ENCODE data around the gene C18orf54.
A peak's percentile ranks its signal among the peaks of the same experiment; 100 is the strongest.
"Not testable (repeated sequence)": the region's sequence is repeated elsewhere in the genome, so short reads cannot be mapped to it uniquely, and the experiment has no call there.

The C18orf54 gene

DNA sequence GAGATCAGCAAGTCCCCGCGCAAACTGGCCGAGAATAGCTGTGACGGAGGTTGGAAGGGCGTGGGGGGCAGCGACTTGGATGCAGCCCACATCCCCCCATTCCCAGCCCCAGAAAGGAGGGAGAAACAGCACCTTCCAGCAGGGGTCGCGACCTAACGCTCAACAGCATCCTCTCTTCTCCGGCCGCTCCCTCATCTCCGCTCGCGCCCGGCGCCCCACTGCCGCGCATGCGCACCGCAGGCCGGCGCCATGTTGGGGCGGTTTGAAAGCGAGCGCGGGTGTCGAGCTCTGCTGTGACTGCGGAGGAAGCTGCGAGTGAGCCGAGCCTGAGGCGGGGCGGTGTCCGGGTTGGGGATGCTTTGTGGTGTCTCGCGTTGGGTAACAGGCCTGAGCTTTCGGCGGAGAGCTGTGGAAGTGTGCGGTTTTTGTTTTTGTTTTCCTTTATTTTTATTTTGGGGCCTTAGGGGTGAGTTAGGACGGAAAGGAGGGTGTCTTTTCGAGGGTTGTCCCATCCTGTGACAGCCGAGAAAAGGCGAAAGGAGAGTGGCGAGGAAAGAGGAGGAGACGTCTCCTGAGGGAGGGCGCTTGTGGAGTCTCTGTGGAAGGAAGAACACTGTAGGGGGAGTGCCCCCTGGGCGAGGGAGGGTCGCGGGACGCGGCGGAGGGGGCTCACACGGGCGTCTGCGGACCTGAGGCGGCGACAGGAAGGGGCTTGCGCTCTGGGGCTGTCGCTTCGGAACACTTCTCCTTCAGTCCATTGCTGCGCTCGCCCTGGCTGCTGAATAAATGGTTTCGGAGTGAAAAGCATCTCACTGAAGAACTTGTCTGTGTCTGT is at the start of gene C18orf54, which contains the start of gene STARD6:
C18orf54 (plus strand) TSS at position 247 of the 835 bp plus-strand sequence. CDS start 2,667 bp downstream, outside the sequence.
STARD6 (minus strand) TSS at position 199 of the 835 bp plus-strand sequence. CDS start 3,285 bp downstream, outside the sequence.
- DNase-seq, result peak; percentile 76 to 97 (median 83)
- intact Hi-C loops (cut with DNase I), result loop anchor here (1.0 to 5.0 kb wide), 2 partner anchors 86 to 134 kb away; partner anchors contain the start of gene MBD2

GRCh38 chr18:54309564-54309963 is 48.1 kb upstream of the C18orf54 start:
- intact Hi-C loops (cut with DNase I), result not testable (repeated sequence)
- peak in 1 of 10 donors; percentile 58 for DNase-seq

- no peak for DNase-seq
- intact Hi-C loops (cut with DNase I), result no loop called here
Observed at GRCh38 chr18:54316071-54316820, 41.5 kb upstream of the C18orf54 start.

- no peak for DNase-seq
- intact Hi-C loops (cut with DNase I), result no loop called here
Observed at GRCh38 chr18:54323561-54323960, 34.1 kb upstream of the C18orf54 start.

GRCh38 chr18:54323970-54324369 is 33.7 kb upstream of the C18orf54 start:
- no peak for DNase-seq
- intact Hi-C loops (cut with DNase I), result no loop called here

DNA sequence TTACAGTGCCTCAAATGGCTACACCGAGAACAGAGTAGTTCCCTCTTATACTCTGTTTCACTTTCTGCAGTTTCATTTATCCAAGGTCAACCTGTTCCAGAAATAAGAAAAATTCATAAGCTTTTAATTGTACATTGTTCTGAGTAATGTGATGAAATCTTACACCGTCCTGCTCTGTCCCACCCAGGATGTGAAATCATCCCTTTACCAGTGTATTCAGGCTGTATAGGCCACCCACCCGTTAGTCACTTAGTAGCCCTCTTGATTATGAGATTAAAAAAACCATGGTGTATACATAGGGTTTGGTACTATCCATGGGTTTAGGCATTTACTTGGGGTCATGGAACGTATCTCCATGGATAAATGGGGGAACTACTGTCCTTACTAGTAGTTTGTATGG is 29.9 kb upstream of the C18orf54 start:
- intact Hi-C loops (cut with DNase I), result no loop called here
- DNase-seq, result no peak

GRCh38 chr18:54329787-54330186 is 27.9 kb upstream of the C18orf54 start:
- DNase-seq, result no peak
- intact Hi-C loops (cut with DNase I), result no loop called here

DNA sequence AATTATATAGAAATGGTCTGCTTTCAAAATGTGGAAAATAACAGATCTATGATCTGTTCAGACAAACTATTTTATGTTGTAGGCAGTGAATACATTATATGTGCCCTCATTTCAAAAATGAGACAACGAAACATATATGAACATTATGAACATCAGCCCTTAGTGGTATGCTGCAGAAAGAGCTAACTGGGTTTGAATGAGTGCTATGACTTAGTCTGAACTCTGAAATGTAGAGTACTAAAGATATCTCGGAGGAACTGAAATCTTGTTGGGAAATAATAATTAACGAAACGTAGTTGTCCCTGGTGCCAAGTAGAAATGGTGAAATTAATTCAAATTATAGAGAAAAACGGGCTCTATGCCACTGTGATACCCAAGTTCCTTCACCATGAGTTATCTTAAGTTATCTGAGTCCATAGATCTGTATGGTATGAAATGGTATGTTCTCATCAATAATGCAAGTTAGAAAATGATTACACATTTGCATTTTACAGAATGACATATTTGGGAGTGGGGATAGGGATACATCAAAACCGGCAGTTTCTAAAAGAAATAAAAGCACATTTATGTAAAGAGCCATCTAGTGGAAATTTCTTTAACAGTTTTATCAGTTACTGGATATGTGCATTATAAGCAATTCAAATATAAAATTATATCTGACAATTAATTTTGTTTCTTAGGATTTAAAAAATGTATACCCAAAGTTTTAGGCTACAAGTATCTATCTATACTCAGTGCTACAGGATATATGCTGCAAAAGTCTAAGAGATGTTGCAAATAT is 26.7 kb upstream of the C18orf54 start:
- DNase-seq, result no peak
- intact Hi-C loops (cut with DNase I), result no loop called here

DNA sequence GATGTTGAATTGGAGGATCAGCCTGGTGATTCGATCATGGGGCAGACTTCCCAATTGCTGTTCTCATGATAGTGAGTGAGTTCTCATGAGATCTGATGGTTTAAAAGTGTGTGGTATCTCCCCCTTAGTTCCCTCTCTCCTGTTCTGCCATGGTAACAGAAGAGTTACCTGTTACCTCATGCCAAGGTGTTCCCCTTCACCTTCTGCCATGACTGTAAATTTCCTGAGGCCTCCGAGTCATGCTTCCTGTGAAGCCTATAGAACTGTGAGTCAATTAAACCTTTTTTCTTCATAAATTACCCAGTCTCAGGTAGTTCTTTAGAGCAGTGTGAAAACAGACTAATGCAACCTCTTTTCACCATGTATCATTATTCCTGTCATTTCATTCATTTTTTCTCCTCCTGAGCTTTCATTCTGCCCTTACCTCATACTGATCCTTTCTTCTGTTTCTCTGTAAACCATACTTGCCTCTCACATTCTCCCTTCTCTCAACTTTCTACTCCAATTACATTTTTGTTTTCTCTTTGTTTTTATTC is 22.0 kb upstream of the C18orf54 start:
- no peak for DNase-seq
- intact Hi-C loops (cut with DNase I), result no loop called here

DNA sequence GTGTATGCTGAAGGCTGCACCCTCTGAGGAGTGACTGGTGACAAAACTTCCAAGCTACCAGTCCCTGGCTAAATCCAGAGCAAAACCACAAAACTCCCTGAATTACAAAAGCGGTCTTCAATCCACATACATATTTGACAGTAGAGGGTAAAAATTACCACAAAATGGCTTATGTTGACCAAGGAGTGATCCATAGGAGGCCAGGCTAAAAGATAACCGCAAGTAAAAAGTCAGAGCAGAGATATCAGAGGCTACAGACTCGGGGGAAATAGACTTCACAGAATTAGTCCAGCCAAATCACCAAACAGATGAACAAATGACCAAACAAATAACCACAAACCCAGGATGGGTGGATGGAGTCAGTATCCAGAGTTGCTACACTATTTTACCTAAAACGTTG is 19.5 kb upstream of the C18orf54 start:
- no peak for DNase-seq

GRCh38 chr18:54351186-54351585 is 6.5 kb upstream of the C18orf54 start:
- DNase-seq, result no peak
- intact Hi-C loops (cut with DNase I), result no loop called here

More for the DNA sequence above, 19.5 kb upstream of the C18orf54 start:
- intact Hi-C loops (cut with DNase I), result no loop called here

DNA sequence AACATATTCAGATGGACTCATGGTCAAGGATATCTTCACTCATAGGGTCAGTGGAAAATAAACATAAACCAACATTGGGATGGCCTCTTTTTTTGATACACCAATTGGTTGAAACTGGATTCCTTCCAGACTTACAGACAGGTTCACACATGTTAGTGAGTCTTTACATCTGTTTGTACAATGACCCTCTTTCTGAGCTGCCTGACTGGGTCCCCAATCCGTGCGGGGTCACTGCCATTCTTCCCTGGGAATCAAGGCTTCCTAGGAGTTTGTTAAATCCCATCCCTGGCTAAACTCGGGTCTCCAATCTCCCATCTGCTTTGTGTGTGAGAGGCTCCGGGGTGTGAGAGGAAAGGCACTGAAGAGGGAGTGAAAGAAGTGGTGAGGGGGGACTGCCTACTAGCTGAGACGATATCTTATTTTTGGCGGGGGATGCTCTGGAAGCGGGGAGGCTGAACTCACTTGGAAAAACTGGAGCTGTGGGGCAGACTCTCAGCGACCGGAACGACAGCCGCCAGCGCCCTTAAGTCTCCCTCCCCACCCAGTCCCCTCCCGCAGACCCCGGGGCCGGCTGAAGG is 535 bp upstream of the C18orf54 start:
- DNase-seq, result peak in 2 of 10 donors; percentile 54 to 75
- intact Hi-C loops (cut with DNase I), result loop anchor here (1.0 to 5.0 kb wide), 2 partner anchors 85 to 133 kb away; partner anchors contain the start of gene MBD2

GRCh38 chr18:54358495-54359040 is 862 bp downstream of the C18orf54 start:
- DNase-seq, result peak in 2 of 10 donors; percentile 14 to 26
- intact Hi-C loops (cut with DNase I), result loop anchor here (5.0 kb wide), 1 partner anchor 86 kb away; no protein-coding TSS in a partner anchor

DNA sequence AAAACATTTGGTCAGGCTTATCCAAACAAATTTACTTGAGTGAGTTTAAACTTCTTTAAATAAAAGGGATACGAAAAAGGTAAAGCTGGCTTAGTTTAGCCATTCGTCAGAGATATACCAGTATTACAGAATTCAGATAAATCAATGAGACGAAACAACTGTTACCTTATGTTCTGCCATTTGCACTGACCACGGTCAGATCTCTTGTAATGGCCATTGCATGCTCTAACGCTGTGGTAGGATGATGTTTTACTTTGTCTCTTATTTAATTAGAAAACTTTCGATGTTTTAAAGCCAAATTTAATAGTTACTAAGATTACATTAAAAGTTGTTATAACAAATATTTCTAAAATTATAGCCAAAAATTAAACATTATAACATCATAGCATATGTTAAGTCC is 1.5 kb downstream of the C18orf54 start:
- DNase-seq, result no peak
- intact Hi-C loops (cut with DNase I), result loop anchor here (5.0 kb wide), 1 partner anchor 87 kb away; no protein-coding TSS in a partner anchor

- no peak for DNase-seq
- intact Hi-C loops (cut with DNase I), result no loop called here
Observed at GRCh38 chr18:54360406-54360805, 2.7 kb downstream of the C18orf54 start.

- DNase-seq, result no peak
- intact Hi-C loops (cut with DNase I), result no loop called here
Observed at GRCh38 chr18:54378057-54378456, 20.4 kb downstream of the C18orf54 start.

- intact Hi-C loops (cut with DNase I), result no loop called here
- no peak for DNase-seq
Observed at GRCh38 chr18:54381640-54382039, 23.9 kb downstream of the C18orf54 start.

DNA sequence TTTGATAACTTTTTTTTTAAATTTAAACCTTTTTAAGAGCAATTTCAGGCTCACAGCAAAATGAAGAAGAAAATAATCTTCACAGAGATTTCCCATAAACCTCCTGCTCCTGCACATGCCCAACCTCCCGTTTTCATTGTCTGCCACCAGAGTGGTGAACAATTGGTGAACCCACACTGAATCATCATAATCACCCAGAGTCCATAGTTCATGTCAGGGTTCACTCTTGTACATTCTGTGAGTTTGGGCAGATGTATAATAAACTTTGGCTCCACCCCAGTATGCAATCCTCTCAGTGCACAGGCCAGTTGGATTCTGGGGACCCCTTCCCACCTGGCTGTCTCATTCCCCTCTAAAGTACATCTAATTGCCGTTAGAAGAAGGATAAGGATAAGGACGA is 24.4 kb downstream of the C18orf54 start:
- DNase-seq, result no peak
- intact Hi-C loops (cut with DNase I), result no loop called here

DNA sequence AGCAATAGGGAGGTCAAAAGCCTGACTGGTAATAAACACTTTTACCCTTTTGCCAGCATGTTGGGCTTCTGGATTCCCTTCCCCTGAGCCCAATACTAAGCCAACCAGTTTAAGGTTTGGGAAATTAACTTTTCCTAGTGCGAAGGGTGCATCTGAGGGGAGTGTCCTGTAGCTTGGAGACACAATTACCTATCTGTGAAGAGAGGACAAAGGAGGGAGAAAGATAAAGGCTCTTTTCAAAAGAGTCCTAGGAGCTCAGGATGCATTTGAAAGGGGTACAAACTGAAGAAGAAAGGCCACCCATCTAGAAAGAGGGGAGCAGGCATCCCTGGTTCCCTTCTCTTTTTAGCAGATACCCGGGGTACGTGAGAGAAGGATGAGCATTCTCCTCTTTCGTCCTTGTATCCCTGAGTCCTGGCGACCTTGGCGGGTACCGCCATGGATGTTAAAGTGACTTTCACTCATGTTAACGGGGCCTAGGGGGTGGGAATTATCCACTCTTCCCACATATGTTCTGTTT is 25.1 kb downstream of the C18orf54 start:
- DNase-seq, result no peak
- intact Hi-C loops (cut with DNase I), result no loop called here
